ENCODE data around the gene ACAD9. TPM values are rescaled to one million over a fixed set of nuclear protein-coding genes. Genes with fewer than 3 reads are reported as not detected.

ACAD9 gene
- total and polyA plus RNA-seq, 2 donors (not counting 1 experiment from before 2014, with no cell fraction given) = 33.6 to 41.6 TPM

DNA sequence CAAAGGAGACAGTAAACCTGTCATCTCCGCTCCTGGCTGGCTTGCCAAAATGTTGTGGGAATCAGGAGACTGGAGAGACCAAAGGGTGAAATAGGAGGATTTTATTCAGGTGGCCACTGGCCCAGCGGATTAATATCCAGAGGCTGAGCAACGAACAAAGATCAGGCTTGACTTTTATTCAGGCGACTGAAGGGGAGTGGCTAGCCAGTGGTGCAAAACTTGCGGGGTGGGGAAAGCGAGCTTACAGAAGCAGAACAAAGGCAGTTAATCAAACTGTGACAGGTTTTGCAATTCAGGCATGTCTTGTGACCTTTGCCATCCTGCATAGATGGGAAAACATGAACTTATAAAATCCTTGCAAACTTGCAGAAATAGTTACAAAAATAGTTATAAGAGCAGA lies 19.8 kb upstream of the ACAD9 start:
- Histone ChIP-seq H3K4me3 (replicated peaks in 1 of 4; ENCODE audit: control extremely low read depth in 1 of 4, insufficient read depth in 1 of 4, low read depth in 3 of 4, low read length in 4 of 4) (no peak overlapping the region), H3K79me2 (ENCODE audit: control insufficient read depth, insufficient read depth, low read length) (no peaks in the 10 kb centered on the region), H3K4me2 (ENCODE audit: extremely low read depth, insufficient read depth, low read length) (no peak overlapping the region), H2AFZ (ENCODE audit: low read length) (no peak overlapping the region), H4K20me1 (ENCODE audit: control insufficient read depth, extremely low read depth, insufficient read depth, low read length) (no peaks in the 10 kb centered on the region), H3K4me1 (ENCODE audit: control insufficient read depth, extremely low read depth, insufficient read depth, low read length) (no peaks in the 10 kb centered on the region), H3K9me3 (ENCODE audit: control insufficient read depth, insufficient read depth, low read depth, low read length) (no peaks in the 10 kb centered on the region), H3K9ac (ENCODE audit: insufficient read depth, low read length) (no peak overlapping the region), H3K27ac (ENCODE audit: insufficient read depth, low read length) (no peak overlapping the region), H3K27me3 (ENCODE audit: control insufficient read depth, insufficient read depth, low read length) (no peaks in the 10 kb centered on the region), H3K36me3 (ENCODE audit: control insufficient read depth, insufficient read depth, low read length) (no peaks in the 10 kb centered on the region)
- TF ChIP-seq EZH2 (IDR thresholded peaks at IDR 0.05; ENCODE audit: low read length, missing control alignments) (no peak), CTCF (conservative IDR thresholded peaks at IDR 0.05 in 1 of 2, IDR thresholded peaks at IDR 0.05 in 1 of 2; ENCODE audit: low read depth in 1 of 2, low read length in 2 of 2) (no peak)
- DNase-seq (ENCODE audit: low read depth in 2 of 2) = peak in 1 of 2 donors; percentile 21

DNA sequence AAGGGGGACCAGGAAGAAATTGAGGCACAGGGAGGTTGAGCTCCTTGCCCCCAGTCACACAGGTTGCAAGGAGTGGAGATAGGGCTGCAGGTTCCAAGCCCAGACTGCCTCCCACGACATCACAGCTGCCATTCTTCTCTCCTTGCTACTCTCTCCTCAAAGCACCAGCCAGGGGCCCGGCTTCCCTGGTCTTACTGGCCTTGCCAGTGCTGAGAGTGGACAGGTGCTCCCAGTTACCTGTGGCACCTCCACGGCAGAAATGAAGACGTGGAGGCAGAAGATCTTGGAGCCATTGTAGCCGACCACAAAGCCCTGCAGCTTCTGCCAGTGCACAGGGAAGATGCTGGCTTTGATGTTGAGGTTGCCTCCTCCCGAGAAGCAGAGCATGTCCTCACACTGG lies 17.9 kb upstream of the ACAD9 start:
- Histone ChIP-seq H3K79me2 (ENCODE audit: control insufficient read depth, insufficient read depth, low read length) (no peaks in the 10 kb centered on the region), H3K9me3 (ENCODE audit: control insufficient read depth, insufficient read depth, low read depth, low read length) (no peaks in the 10 kb centered on the region), H3K4me2 (ENCODE audit: extremely low read depth, insufficient read depth, low read length) (no peak overlapping the region), H3K27ac (ENCODE audit: insufficient read depth, low read length) (no peak overlapping the region), H3K9ac (ENCODE audit: insufficient read depth, low read length) (no peak overlapping the region), H3K27me3 (ENCODE audit: control insufficient read depth, insufficient read depth, low read length) (no peaks in the 10 kb centered on the region), H4K20me1 (ENCODE audit: control insufficient read depth, extremely low read depth, insufficient read depth, low read length) (no peaks in the 10 kb centered on the region), H3K4me1 (ENCODE audit: control insufficient read depth, extremely low read depth, insufficient read depth, low read length) (no peaks in the 10 kb centered on the region), H2AFZ (ENCODE audit: low read length) (no peak overlapping the region), H3K36me3 (ENCODE audit: control insufficient read depth, insufficient read depth, low read length) (no peaks in the 10 kb centered on the region), H3K4me3 (replicated peaks in 1 of 4; ENCODE audit: control extremely low read depth in 1 of 4, insufficient read depth in 1 of 4, low read depth in 3 of 4, low read length in 4 of 4) (no peak overlapping the region)
- DNase-seq (ENCODE audit: low read depth in 2 of 2) = no peak
- TF ChIP-seq CTCF (conservative IDR thresholded peaks at IDR 0.05 in 1 of 2, IDR thresholded peaks at IDR 0.05 in 1 of 2; ENCODE audit: low read depth in 1 of 2, low read length in 2 of 2) (no peak), EZH2 (IDR thresholded peaks at IDR 0.05; ENCODE audit: low read length, missing control alignments) (no peak)

DNA sequence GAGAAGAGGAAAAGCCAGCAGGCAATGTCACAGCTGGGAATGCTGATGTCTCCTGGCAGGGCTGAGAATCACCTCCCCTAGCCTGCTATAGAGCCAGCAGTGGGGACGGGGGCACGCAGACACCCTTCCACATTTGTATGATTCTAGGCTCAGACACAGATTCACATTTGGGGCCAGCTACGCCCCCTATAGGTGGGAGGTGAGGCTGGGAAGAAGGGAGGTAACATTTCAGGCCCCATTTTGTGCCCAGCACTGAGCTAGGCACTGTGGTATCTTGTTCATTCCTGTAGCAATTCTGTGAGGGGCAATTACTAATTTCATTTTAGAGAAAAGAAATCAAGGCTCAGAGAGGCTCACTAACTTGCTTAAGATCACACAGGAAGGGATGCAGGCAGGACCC lies 15.9 kb upstream of the ACAD9 start:
- no peaks in the 10 kb centered on the region for H3K79me2 ChIP-seq (ENCODE audit: control insufficient read depth, insufficient read depth, low read length)
- H3K27me3 ChIP-seq (ENCODE audit: control insufficient read depth, insufficient read depth, low read length) = no peaks in the 10 kb centered on the region
- H2AFZ ChIP-seq (ENCODE audit: low read length) = no peak overlapping the region
- no peaks in the 10 kb centered on the region for H3K36me3 ChIP-seq (ENCODE audit: control insufficient read depth, insufficient read depth, low read length)
- H3K9ac ChIP-seq (ENCODE audit: insufficient read depth, low read length) = no peak overlapping the region
- no peak overlapping the region for H3K27ac ChIP-seq (ENCODE audit: insufficient read depth, low read length)
- no peak for DNase-seq (ENCODE audit: low read depth in 2 of 2)
- TF ChIP-seq CTCF (conservative IDR thresholded peaks at IDR 0.05 in 1 of 2, IDR thresholded peaks at IDR 0.05 in 1 of 2; ENCODE audit: low read depth in 1 of 2, low read length in 2 of 2) (peak in 1 of 2 donors; percentile 32), EZH2 (IDR thresholded peaks at IDR 0.05; ENCODE audit: low read length, missing control alignments) (no peak)
- no peaks in the 10 kb centered on the region for H4K20me1 ChIP-seq (ENCODE audit: control insufficient read depth, extremely low read depth, insufficient read depth, low read length)
- no peak overlapping the region for H3K4me2 ChIP-seq (ENCODE audit: extremely low read depth, insufficient read depth, low read length)
- no peaks in the 10 kb centered on the region for H3K4me1 ChIP-seq (ENCODE audit: control insufficient read depth, extremely low read depth, insufficient read depth, low read length)
- no peak overlapping the region for H3K4me3 ChIP-seq (replicated peaks in 1 of 4; ENCODE audit: control extremely low read depth in 1 of 4, insufficient read depth in 1 of 4, low read depth in 3 of 4, low read length in 4 of 4)
- H3K9me3 ChIP-seq (ENCODE audit: control insufficient read depth, insufficient read depth, low read depth, low read length) = no peaks in the 10 kb centered on the region
